Vagina (tissue), 2 donors: ENCODE measurements around the gene NOL4L.

Experiments used
- CTCF ChIP-seq, 3 experiments: fragments of 450-650 bp in 2 of 3; fragments of 200-600 bp in 1 of 3; sonication (generic) in 1 of 3; IDR thresholded peaks; one replicate each; pipeline ENCODE4 v1.5.1; 2017 to 2019; ENCODE audit warnings: antibody characterized with exemption in 3 of 3, mild to moderate bottlenecking in 2 of 3, moderate library complexity in 2 of 3
- POLR2AphosphoS5 ChIP-seq, 2 donors: sonication (generic); formaldehyde crosslinking; IDR thresholded peaks; one replicate each; pipeline ENCODE4 v1.9.0; 2017; ENCODE audit warnings: antibody characterized with exemption in 2 of 2, mild to moderate bottlenecking in 2 of 2, low read depth in 1 of 2; ENCODE audit not compliant: insufficient read depth in 1 of 2

- no peak for TF ChIP-seq CTCF (IDR thresholded peaks at IDR 0.05)
- TF ChIP-seq POLR2AphosphoS5 (IDR thresholded peaks at IDR 0.05; ENCODE audit: insufficient read depth in 1 of 2, low read depth in 1 of 2): no peak
Measured at GRCh38 chr20:32629813-32630212, 44.7 kb upstream of the NOL4L start.
